ENCODE measurements around the gene CCL15.

GRCh38 chr17:35973333-35974260 lies 27.8 kb downstream of the CCL15 start:
- no peak for TF ChIP-seq EZH2 (IDR thresholded peaks at IDR 0.05; ENCODE audit: borderline replicate concordance)
- TF ChIP-seq, protein P1, sequence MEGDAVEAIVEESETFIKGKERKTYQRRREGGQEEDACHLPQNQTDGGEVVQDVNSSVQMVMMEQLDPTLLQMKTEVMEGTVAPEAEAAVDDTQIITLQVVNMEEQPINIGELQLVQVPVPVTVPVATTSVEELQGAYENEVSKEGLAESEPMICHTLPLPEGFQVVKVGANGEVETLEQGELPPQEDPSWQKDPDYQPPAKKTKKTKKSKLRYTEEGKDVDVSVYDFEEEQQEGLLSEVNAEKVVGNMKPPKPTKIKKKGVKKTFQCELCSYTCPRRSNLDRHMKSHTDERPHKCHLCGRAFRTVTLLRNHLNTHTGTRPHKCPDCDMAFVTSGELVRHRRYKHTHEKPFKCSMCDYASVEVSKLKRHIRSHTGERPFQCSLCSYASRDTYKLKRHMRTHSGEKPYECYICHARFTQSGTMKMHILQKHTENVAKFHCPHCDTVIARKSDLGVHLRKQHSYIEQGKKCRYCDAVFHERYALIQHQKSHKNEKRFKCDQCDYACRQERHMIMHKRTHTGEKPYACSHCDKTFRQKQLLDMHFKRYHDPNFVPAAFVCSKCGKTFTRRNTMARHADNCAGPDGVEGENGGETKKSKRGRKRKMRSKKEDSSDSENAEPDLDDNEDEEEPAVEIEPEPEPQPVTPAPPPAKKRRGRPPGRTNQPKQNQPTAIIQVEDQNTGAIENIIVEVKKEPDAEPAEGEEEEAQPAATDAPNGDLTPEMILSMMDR (IDR thresholded peaks at IDR 0.05; ENCODE audit: poor library complexity): no peak
